Adrenal gland (tissue), 5 donors: Measurements from ENCODE around the gene AUTS2.

Experiments used
- CTCF ChIP-seq, 6 experiments: fragments of 450-650 bp in 4 of 6; fragments of 200-600 bp in 2 of 6; sonication (generic) in 1 of 6; IDR thresholded peaks; 1 replicate in 5 of 6; 2 replicates in 1 of 6; pipeline versions ENCODE4 v1.5.1 to v1.8.0; 2016 to 2021; ENCODE audit warnings: antibody characterized with exemption in 6 of 6, mild to moderate bottlenecking in 2 of 6, moderate library complexity in 1 of 6
- POLR2A ChIP-seq, 2 donors: fragments of 450-650 bp; IDR thresholded peaks; one replicate each; pipeline ENCODE4 v1.6.1; 2017; ENCODE audit warnings: antibody characterized with exemption in 2 of 2, mild to moderate bottlenecking in 2 of 2, moderate library complexity in 1 of 2
- donor health status: DM: no; HTN: no; CAD: no.

GRCh38 chr7:70384024-70384423 is 785.7 kb downstream of the AUTS2 start:
- TF ChIP-seq POLR2A (IDR thresholded peaks at IDR 0.05) (no peak), CTCF (IDR thresholded peaks at IDR 0.05) (no peak)
